Fibroblast of skin of left quadriceps (primary cell): ENCODE measurements around the gene RXRB.
A peak's percentile ranks its signal among the peaks of the same experiment; 100 is the strongest.
"Not testable (repeated sequence)": the region's sequence is repeated elsewhere in the genome, so short reads cannot be mapped to it uniquely, and the experiment has no call there.

Source experiments
- DNase-seq, 2 experiments: peaks; one replicate each; pipeline ENCODE4 v3.0.0-alpha.2; 2013; ENCODE audit warnings: low read depth in 2 of 2

The RXRB gene

DNA sequence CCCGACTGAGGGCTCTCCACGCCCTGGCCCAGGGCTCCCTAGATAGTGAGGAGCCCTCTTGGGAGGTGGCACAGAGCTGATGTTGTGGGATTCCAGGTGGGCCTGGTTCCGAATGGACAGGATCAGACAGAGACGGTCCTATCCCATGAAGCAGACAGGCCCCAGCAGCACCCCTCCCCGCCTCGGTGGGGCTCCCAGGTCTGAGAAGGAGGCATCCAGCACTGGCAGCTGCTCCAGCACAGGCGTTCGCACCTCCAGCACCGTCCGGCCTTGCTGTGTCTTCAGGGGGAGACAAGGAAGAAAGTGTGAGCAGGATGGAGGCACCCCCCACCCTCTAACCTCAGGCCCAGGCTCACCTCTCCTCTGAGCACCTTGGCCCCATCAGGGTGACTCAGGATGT, 36.9 kb downstream of the RXRB start:
- no peak for DNase-seq

DNA sequence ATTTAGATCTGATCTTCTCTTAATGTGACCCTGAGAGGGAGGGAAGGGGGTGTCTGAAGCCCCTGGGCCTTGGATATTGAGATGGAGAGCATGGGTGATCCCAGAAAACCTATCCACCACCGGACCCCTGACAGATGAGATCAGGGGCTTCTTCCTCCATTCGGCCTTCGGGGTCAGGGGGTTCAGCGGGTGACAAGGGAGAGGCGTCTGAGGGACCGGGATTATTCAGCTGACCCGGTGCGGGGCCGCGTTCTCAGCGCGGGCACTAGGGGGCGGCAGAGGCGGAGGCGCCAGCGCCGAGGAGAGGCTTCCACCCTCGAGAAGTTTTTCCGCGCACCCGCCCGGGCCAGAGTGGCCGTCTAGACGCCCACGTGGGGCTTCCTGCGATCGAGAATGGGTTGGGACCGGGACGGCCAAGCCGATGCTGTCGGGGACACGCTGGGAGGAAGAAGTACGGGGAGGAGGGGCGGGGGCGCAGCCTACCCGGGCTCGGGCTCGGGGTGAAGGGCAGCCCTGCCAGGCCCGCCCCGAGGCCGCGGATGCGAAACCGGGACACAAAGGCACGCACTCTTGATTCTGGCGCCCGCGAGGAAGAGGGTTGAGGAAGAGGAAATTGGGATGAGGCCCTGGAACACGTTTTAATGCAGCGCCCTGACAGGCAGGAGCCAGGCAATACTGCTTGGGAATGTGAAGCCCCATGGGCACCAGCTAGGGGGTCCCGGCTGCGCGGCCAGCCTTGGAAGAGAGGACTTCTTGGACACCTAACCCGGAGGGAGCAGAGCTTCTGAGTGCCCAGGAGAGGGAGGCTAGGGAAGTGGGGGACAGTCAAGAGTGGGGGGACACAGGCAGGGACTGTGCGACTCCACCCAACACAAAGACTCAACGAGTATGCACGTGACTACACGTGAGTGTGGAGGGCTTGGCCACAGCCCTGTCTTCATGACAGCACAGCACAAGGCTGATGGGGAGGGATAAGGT, 38.8 kb downstream of the RXRB start:
- DNase-seq, result peak; percentile 25

DNA sequence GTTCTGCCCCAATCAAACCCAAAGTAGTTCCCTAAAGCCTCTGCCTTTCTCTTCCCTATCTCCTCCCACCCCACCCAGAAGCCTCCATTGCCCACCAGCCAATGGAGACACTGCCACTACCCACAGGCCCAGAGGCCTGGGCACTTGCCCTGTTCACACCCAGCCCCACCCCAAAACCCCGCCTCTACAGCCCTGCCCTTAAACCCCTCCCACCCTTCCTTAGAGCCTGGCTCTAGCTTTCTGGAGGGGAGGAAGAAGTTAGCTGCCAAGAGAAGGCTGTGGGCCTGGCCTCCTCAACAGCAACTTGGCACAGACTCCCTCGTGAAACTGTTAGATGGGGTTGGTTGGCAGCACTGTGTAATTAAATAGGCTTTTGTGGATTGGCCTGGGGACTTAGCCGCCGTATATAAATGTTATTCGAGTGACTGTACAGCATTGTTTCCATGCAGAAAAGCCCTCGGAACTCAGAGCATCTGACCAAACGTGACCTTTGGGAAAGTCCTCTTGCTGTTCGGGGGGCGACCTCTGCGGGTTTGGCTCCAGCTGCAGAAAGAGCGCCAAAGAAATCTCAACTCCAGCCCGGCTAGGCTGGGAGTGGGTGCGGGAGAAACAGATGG, 39.6 kb downstream of the RXRB start:
- peak; percentile 32 to 34 for DNase-seq

DNA sequence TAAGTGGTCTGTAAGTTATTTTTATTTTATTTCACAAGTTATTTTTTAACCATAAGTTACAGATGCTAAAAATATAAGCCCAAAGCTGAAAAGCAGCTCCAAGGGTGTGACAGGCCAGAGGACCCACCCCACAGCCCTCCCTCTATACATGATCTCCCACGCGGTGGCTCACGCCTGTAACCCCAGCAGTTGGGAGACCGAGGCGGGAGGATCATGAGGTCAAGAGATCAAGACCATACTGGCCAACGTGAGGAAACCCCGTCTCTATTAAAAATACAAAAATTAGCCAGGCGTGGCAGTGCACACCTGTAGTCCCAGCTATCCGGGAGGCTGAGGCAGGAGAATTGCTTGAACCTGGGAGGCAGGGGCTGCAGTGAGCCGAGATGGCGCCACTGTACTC, 40.4 kb downstream of the RXRB start:
- DNase-seq, result no peak

DNA sequence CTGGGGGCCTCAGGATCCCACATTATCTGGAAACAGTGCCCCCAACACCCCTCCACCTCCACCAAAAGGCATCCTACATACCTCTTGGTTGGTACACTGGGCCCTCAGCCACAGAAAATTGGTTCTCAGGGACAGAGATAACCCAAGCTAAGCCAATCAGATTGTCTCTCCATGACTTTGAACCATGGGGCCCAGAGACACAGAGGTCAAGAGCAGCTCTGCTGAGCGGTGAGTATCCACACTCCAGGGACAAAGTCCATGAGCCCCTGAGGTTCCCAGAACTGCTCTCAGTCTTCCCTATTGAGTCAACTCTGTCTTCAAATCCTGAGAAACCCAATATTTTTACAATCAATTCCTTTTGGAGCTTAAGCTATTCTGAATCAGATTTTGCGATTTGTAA, 43.5 kb downstream of the RXRB start:
- no peak for DNase-seq

DNA sequence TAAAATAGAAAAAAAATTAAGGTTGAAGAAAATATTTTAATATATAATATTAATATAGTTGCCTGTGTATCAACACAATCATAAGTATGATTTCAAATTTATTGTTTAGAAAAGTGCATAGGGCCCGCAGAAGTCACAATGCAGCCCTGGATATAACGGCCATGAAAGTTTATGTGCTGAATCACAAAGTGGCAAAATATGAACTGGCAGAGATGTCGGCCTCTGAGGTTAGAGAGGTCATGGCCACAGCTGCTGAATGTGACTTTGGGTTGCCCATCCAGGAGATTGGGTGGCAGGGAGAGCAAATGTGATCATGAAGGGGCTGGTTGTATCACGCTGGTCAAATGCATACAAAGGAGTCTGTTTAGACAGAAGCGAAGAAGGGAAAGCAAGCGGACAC, 43.9 kb downstream of the RXRB start:
- no peak for DNase-seq

DNA sequence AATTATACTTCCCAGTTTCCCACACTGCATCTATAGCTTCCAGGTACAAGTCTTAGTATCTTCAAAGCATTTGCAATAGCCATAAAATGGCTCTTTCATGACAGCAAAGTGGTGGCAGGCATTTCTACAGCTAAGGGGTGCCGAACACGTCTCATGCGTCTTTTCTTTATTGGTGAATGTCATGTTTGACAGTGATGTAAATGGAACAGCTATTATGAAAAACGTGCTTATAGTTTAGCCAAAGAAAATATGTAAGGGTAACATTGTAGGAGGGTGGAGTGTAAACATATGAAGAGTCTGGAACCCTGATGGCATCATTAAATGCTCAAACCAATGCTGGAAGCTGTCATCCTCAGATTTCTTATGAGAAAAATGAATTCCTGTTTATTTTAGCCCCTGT, 46.1 kb downstream of the RXRB start:
- DNase-seq, result no peak

DNA sequence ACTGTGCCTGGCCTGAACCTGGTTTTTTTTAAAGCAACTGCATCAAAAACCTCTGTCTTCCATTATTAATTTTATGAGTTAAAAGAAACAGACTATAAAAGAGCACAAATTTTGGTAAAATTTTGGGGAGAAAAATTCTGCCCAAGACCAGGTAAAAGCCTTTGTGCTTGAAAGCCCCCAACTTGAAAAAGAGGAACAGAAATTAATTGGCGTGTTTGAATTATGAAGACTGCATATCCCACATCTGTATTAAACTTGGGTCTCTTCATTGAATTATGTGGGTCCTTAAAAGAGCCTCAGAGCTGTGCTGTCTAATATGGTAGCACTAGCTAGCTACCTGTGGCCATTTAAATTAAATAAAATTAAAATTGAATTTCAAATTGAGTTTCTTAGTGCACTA, 49.4 kb downstream of the RXRB start:
- no peak for DNase-seq

DNA sequence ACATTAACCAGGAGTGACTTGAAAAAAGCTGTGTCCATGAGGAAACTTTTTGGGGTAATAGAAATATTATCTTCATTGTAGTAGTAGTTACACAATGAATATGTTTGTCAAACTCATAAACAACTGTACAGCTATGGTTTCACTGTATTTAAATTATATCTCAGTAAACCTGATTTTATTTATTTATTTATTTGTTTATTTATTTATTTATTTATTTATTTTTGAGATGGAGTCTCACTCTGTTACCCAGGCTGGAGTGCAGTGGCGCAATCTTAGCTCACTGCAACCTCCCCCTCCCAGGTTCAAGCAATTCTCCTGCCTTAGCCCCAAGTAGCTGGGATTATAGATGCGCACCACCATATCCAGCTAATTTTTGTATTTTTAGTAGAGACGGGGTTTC, 49.9 kb downstream of the RXRB start:
- DNase-seq, result not testable (repeated sequence)

DNA sequence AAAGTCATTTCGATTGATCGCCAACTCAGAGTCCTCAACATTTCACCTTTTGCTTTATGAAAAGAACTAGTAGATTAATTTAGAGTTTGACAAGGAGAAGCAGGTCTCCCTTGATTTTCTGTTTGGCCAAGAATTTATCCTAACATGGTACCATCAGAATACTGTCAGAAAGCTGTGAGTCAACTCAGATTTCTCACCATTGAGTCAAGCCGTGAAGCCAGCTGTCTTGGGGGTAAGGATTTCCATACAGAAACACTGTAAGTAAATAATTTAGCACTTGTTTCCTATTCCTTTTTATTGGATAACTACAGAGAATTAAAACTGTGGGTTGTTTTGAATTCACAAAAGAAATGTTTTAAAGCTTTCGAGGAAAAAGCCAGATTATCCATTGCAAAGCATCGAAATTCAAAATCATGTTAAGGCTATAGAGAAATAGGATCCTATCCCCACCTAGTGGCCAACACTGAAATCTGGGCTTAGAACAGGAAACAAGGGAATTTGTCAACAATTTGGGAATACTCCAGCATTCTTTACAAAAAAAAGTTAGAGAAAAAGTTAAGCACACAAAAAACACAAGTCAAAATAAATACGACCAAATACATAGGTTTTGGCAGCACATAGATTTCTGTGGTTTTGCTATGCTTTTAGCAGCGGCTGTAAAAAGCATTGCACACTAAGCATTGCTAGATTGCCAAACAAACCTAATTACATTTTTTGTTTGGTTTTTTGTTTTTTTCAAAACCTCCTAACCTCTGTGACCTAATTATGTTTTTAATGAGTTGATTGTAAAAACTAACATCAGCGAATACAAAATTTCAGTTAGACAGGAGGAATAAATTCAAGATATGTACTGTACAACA, 52.4 kb downstream of the RXRB start:
- DNase-seq, result peak; percentile 13 to 32

DNA sequence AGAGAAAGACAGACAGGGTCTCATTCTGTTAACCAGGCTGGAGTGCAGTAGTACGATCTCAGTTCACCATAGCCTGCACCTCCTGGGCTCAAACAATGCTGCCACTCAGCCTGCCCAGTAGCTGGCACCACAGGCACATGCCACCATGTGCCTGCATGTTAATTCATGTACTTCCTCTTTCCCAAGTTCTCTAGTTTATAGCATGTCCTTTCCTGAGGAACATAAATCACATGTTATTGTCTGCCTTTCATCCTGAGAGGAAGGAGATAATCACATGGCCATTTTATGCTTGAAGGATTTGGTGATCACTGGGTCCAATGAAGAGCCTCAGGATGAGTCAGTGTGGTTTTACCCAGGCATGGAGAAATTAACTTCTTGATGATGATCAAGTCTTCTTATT, 56.1 kb downstream of the RXRB start:
- no peak for DNase-seq
